Tibial nerve (tissue), 4 donors: ENCODE data around the gene ACP1. TPM values are rescaled to one million over a fixed set of nuclear protein-coding genes. Genes with fewer than 3 reads are reported as not detected.

Experiments
- DNase-seq, 2 donors: peaks; one replicate each; pipeline ENCODE4 v3.0.0-alpha.2; 2019; ENCODE audit warnings: low spot score in 2 of 2
- H3K27ac ChIP-seq, 4 donors: fragments of 200-600 bp; sonication (generic) in 3 of 4; one replicate each; pipeline ENCODE4 v1.5.1; 2017 to 2019; ENCODE audit warnings: mild to moderate bottlenecking in 1 of 4
- H3K27me3 ChIP-seq, 2 donors: fragments of 200-600 bp; sonication (generic) in 1 of 2; one replicate each; pipeline versions ENCODE4 v1.5.1 to v1.6.0; 2017 to 2019
- H3K36me3 ChIP-seq, 3 donors: fragments of 200-600 bp; sonication (generic); one replicate each; pipeline ENCODE4 v1.5.1; 2018 to 2019
- H3K4me1 ChIP-seq, 4 donors: fragments of 200-600 bp; sonication (generic) in 3 of 4; one replicate each; pipeline ENCODE4 v1.5.1; 2017 to 2019
- H3K4me3 ChIP-seq, 4 donors: fragments of 200-600 bp; sonication (generic) in 3 of 4; one replicate each; pipeline ENCODE4 v1.5.1; 2017 to 2019; ENCODE audit warnings: mild to moderate bottlenecking in 1 of 4, moderate library complexity in 1 of 4
- H3K9me3 ChIP-seq, 4 donors: fragments of 200-600 bp; sonication (generic) in 3 of 4; one replicate each; pipeline ENCODE4 v1.5.1; 2017 to 2019
- EP300 ChIP-seq, 2 donors: sonication (generic); formaldehyde crosslinking; IDR thresholded peaks; one replicate each; pipeline ENCODE4 v1.6.1; 2017; ENCODE audit warnings: antibody characterized with exemption in 2 of 2, mild to moderate bottlenecking in 1 of 2
- POLR2A ChIP-seq, 2 donors: fragments of 450-650 bp; IDR thresholded peaks; one replicate each; pipeline ENCODE4 v1.6.1; 2017; ENCODE audit warnings: antibody characterized with exemption in 2 of 2, mild to moderate bottlenecking in 2 of 2, moderate library complexity in 2 of 2
- WGBS, 2 donors: methylation state at CpG; one replicate each; pipeline ENCODE4 v1.1.5; 2018; 5-methylcytosine and 5-hydroxymethylcytosine counted together
- total RNA-seq, 4 donors: library from RNA; depleted of rRNA; stranded (reverse); fragments of >200 nt; gene quantifications; one replicate each; pipeline ENCODE4 v1.1.0, GENCODE V29; 2016
- TF ChIP-seq, protein P1 (sequence below), 5 experiments: fragments of 200-600 bp in 3 of 5; fragments of 450-650 bp in 2 of 5; sonication (generic) in 3 of 5; IDR thresholded peaks; one replicate each; pipeline ENCODE4 v1.5.1; 2016 to 2019; ENCODE audit warnings: antibody characterized with exemption in 5 of 5, mild to moderate bottlenecking in 3 of 5, moderate library complexity in 2 of 5

The ACP1 gene
- total RNA-seq, 4 donors from 2014 or later = 31.2 to 71.2 (median 52.5) TPM

DNA sequence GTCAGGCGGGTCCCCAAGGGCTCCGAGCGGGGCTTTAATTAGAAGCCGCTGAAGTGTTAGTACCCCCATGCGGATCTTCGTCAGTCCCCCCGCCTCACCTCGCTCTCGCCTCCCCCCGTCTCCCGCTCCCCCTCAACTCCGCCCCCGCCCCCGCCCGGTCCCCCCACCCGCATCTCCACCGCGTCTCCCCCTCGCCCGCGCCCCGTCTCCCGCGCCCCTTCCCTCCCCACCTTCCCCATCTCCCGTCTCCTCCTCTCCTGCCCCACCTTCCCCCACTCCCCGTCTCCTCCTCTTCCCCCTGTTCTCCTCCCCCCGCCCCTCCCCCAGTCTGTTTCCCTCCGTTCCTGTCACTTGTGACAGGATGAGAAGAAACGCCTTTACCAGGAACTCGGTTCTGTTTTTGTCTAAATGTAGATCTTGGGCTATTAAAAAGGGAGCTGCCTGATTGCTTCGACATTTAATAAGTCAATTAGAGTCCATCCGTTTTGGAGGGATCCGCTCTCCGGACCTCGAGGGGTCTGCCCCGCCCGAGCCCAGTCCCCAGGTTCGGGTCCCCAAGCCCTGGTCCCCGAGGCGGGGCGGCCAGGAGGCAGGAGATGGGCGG, 24.1 kb downstream of the ACP1 start:
- Histone ChIP-seq H3K4me3 (peak overlapping the region; percentile 33 to 58 (median 48)), H3K9me3 (no peaks in the 10 kb centered on the region), H3K36me3 (no peaks in the 10 kb centered on the region), H3K27ac (peak overlapping the region in 2 of 4 donors; percentile 80 to 86), H3K27me3 (peaks cover 0 to 49% of the 10 kb centered on the region in 2 donors), H3K4me1 (peaks cover 0 to 56% (median 15%) of the 10 kb centered on the region in 4 donors)
- WGBS, 2 donors = 0 to 1% methylated on average over 22 to 32 of the region's 42 CpGs
- TF ChIP-seq EP300 (IDR thresholded peaks at IDR 0.05) (no peak), POLR2A (IDR thresholded peaks at IDR 0.05) (no peak)
- TF ChIP-seq, protein P1, sequence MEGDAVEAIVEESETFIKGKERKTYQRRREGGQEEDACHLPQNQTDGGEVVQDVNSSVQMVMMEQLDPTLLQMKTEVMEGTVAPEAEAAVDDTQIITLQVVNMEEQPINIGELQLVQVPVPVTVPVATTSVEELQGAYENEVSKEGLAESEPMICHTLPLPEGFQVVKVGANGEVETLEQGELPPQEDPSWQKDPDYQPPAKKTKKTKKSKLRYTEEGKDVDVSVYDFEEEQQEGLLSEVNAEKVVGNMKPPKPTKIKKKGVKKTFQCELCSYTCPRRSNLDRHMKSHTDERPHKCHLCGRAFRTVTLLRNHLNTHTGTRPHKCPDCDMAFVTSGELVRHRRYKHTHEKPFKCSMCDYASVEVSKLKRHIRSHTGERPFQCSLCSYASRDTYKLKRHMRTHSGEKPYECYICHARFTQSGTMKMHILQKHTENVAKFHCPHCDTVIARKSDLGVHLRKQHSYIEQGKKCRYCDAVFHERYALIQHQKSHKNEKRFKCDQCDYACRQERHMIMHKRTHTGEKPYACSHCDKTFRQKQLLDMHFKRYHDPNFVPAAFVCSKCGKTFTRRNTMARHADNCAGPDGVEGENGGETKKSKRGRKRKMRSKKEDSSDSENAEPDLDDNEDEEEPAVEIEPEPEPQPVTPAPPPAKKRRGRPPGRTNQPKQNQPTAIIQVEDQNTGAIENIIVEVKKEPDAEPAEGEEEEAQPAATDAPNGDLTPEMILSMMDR (IDR thresholded peaks at IDR 0.05) = no peak
- DNase-seq = peak in 1 of 2 donors; percentile 25

DNA sequence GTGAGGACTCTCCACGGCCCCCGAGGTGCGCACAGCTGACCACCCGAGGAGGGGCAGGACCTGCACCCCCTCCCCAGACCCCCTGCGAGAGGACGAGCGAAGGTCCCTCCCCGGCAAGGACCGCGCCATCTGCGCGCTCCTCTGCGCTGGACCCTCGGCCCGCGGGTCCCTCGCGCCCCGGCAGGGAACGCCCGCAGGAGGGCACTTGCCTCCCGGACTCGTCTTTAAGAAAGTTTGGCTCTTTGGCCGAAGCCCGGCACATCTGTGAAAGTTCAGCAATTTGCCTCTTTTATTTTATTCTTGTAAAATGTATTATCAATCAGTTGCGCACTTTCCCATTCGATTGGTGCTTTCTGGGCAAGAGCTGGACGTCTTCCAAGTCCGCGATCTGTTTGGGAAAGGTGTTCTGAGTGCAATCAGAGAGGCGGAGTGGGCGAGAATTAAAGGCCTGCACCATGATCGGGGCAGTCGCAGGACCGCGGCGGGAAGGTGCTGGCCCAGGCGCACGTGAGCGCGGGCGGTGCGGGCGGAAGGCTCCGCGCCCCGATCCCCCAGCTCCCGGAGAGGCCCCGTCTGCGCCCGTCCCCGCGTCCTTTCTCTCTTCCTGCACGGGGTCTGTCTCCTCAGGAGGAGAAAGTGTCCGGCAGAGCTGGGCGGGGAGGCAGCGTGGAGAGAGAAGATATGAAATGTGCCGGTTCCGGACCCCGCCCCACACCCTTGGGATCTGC, 24.8 kb downstream of the ACP1 start:
- 0 to 1% methylated on average over 47 to 54 of the region's 60 CpGs for WGBS, 2 donors
- no peaks in the 10 kb centered on the region for H3K9me3 ChIP-seq
- peaks cover 0 to 49% of the 10 kb centered on the region in 2 donors for H3K27me3 ChIP-seq

DNA sequence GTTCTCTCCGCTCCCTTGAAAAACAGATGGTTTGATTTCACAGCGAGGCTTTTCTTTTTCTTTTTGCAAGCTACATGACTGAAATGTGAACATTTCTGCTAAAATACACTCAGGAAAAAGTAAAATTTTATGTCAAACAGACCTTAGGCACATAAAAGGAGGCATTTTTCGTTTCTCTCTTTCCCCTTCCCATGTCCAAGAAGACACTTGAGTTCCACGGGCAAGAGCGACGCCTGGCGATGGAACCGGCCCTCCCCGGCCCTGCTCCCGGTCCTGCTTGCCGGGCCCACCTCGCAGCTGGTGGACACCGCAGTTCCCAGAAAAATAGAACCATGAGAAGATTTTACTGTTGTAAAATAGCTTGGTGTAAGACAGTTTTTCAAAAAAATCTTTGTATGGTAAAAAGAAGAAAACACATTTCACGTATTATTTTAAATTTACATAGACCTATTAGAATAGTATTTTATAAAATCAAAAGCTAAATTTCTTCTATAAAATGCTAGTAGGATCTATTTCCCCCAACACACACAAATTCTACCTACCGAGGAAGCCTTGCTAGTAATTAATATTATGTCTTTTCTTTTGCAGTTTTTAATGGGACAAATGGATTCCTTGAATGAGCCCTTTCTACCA, 25.5 kb downstream of the ACP1 start:
- peak overlapping the region; percentile 33 to 58 (median 46) for H3K4me3 ChIP-seq
- TF ChIP-seq, protein P1 (IDR thresholded peaks at IDR 0.05) = peak; percentile 42 to 67 (median 53)
- TF ChIP-seq POLR2A (IDR thresholded peaks at IDR 0.05) (no peak), EP300 (IDR thresholded peaks at IDR 0.05) (no peak)
- H3K27ac ChIP-seq = peak overlapping the region in 2 of 4 donors; percentile 55 to 86
- 7 to 11% methylated on average over 15 of the region's 15 CpGs for WGBS, 2 donors
- H3K36me3 ChIP-seq = no peaks in the 10 kb centered on the region
- DNase-seq = peak; percentile 44 to 70
- H3K9me3 ChIP-seq = no peaks in the 10 kb centered on the region
- peaks cover 0 to 49% of the 10 kb centered on the region in 2 donors for H3K27me3 ChIP-seq
- peaks cover 0 to 46% (median 15%) of the 10 kb centered on the region in 4 donors for H3K4me1 ChIP-seq

More for the DNA sequence above, 24.8 kb downstream of the ACP1 start:
- TF ChIP-seq POLR2A (IDR thresholded peaks at IDR 0.05) (no peak), EP300 (IDR thresholded peaks at IDR 0.05) (peak in 1 of 2 donors; percentile 7)
- TF ChIP-seq, protein P1 (IDR thresholded peaks at IDR 0.05) = no peak
- Histone ChIP-seq H3K36me3 (no peaks in the 10 kb centered on the region), H3K27ac (peak overlapping the region in 2 of 4 donors; percentile 80 to 86), H3K4me3 (peak overlapping the region; percentile 33 to 58 (median 46)), H3K4me1 (peaks cover 0 to 53% (median 15%) of the 10 kb centered on the region in 4 donors)
- DNase-seq = peak in 1 of 2 donors; percentile 47

DNA sequence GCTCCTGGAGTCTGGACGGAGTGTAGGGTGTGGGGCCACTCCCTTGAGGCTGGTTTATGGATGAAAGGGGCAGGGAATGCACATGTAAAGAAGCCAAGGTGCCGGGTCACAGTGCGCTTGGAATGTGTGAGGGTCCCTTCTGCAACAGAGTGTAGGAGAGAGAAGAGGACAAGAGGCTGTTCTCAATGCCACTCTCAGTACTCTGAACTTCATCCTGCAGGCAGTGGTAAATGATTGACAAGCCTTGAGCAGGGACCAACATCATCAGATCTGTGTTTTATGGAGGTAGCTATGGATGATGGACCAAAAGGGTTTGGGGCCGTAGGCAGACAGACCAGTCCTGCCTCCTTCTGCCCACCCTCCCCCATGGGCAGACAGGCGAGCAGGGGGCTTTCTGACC, 30.3 kb downstream of the ACP1 start:
- no peaks in the 10 kb centered on the region for H3K9me3 ChIP-seq
- H3K27ac ChIP-seq = no peak overlapping the region
- H3K4me1 ChIP-seq = peaks cover 0 to 4% (median 2%) of the 10 kb centered on the region in 4 donors
- DNase-seq = no peak
- H3K27me3 ChIP-seq = peaks cover 0 to 12% of the 10 kb centered on the region in 2 donors
- no peaks in the 10 kb centered on the region for H3K36me3 ChIP-seq
- TF ChIP-seq EP300 (IDR thresholded peaks at IDR 0.05) = no peak
- TF ChIP-seq, protein P1 (IDR thresholded peaks at IDR 0.05) = no peak
- TF ChIP-seq POLR2A (IDR thresholded peaks at IDR 0.05) = no peak
- no peak overlapping the region for H3K4me3 ChIP-seq
- WGBS, 2 donors = 72 to 83% methylated on average over 5 of the region's 5 CpGs
